Stimulated activated CD8-positive, alpha-beta memory T cell treated with anti-CD3 and anti-CD28 coated beads, Interleukin-12 subunit alpha, Interleukin-12 subunit beta, amount 100 ng/mL, for 1 hour (primary cell): Measurements from ENCODE around the gene ZBTB9.

Source experiments
- DNase-seq: peaks from one replicate; pipeline ENCODE4 v3.0.0-alpha.2; 2020; ENCODE audit warnings: low read depth

The ZBTB9 gene

GRCh38 chr6:33433544-33434191 lies 20.7 kb upstream of the ZBTB9 start:
- no peak for DNase-seq

- no peak for DNase-seq
Observed at GRCh38 chr6:33434961-33435360, 19.4 kb upstream of the ZBTB9 start.

GRCh38 chr6:33437666-33438065 lies 16.7 kb upstream of the ZBTB9 start:
- DNase-seq, result no peak

- no peak for DNase-seq
Observed at GRCh38 chr6:33438978-33439594, 15.3 kb upstream of the ZBTB9 start.

GRCh38 chr6:33439956-33440648 lies 14.3 kb upstream of the ZBTB9 start:
- DNase-seq, result no peak

- no peak for DNase-seq
Observed at GRCh38 chr6:33440649-33441309, 13.6 kb upstream of the ZBTB9 start.

- DNase-seq, result no peak
Observed at GRCh38 chr6:33441457-33441856, 12.9 kb upstream of the ZBTB9 start.

- no peak for DNase-seq
Observed at GRCh38 chr6:33442283-33442682, 12.1 kb upstream of the ZBTB9 start.

- DNase-seq, result no peak
Observed at GRCh38 chr6:33443025-33443424, 11.4 kb upstream of the ZBTB9 start.

GRCh38 chr6:33443619-33444504 lies 10.5 kb upstream of the ZBTB9 start:
- no peak for DNase-seq

- no peak for DNase-seq
Observed at GRCh38 chr6:33445119-33445603, 9.2 kb upstream of the ZBTB9 start.

- no peak for DNase-seq
Observed at GRCh38 chr6:33446356-33446755, 8.0 kb upstream of the ZBTB9 start.

- no peak for DNase-seq
Observed at GRCh38 chr6:33450434-33450833, 3.9 kb upstream of the ZBTB9 start.

GRCh38 chr6:33451606-33452005 lies 2.8 kb upstream of the ZBTB9 start:
- DNase-seq, result no peak

GRCh38 chr6:33452496-33452895 lies 1.9 kb upstream of the ZBTB9 start:
- DNase-seq, result no peak

- DNase-seq, result no peak
Observed at GRCh38 chr6:33453393-33454008, 875 bp upstream of the ZBTB9 start.

GRCh38 chr6:33455051-33455450 lies 675 bp downstream of the ZBTB9 start:
- no peak for DNase-seq

- no peak for DNase-seq
Observed at GRCh38 chr6:33456156-33456555, 1.8 kb downstream of the ZBTB9 start.

- no peak for DNase-seq
Observed at GRCh38 chr6:33458676-33459075, 4.3 kb downstream of the ZBTB9 start.

- no peak for DNase-seq
Observed at GRCh38 chr6:33459226-33459625, 4.8 kb downstream of the ZBTB9 start.

- DNase-seq, result no peak
Observed at GRCh38 chr6:33466075-33466735, 11.8 kb downstream of the ZBTB9 start.
